Lung (tissue), 12 donors: Measurements from ENCODE around the gene CCS. TPM values are rescaled to one million over a fixed set of nuclear protein-coding genes. Genes with fewer than 3 reads are reported as not detected.

Source experiments
- ATAC-seq: fragments of 200-7000 bp; cut with Tn5 transposase; one replicate; pipeline ENCODE4 v1.9.1; 2020; ENCODE audit warnings: moderate number of reproducible peaks; ENCODE audit not compliant: insufficient read depth, low FRiP score
- DNase-seq, 3 donors: peaks; one replicate each; pipeline ENCODE4 v3.0.0-alpha.2; 2013 to 2017
- H3K27ac ChIP-seq, 2 donors: one replicate each; pipeline ENCODE4 v1.5.1; 2013; ENCODE audit warnings: mild to moderate bottlenecking in 2 of 2, moderate library complexity in 2 of 2, control low read depth in 1 of 2, inconsistent platforms in 1 of 2, low read depth in 1 of 2, low read length in 1 of 2
- H3K27me3 ChIP-seq, 3 donors: one replicate each; pipeline ENCODE4 v1.5.1; 2013; ENCODE audit warnings: low read length in 2 of 3; ENCODE audit not compliant: control insufficient read depth in 3 of 3, insufficient read depth in 3 of 3
- H3K36me3 ChIP-seq, 4 donors: one replicate each; pipeline ENCODE4 v1.5.1; 2013; ENCODE audit warnings: low read length in 4 of 4, mild to moderate bottlenecking in 1 of 4, moderate library complexity in 1 of 4; ENCODE audit not compliant: control insufficient read depth in 4 of 4, insufficient read depth in 4 of 4
- H3K4me1 ChIP-seq, 5 donors: one replicate each; pipeline ENCODE4 v1.5.1; 2013; ENCODE audit warnings: low read length in 5 of 5, mild to moderate bottlenecking in 2 of 5, moderate library complexity in 1 of 5; ENCODE audit not compliant: control insufficient read depth in 5 of 5, insufficient read depth in 5 of 5
- H3K4me3 ChIP-seq: one replicate; pipeline ENCODE4 v1.5.1; 2013; ENCODE audit warnings: mild to moderate bottlenecking, control low read depth, moderate library complexity
- H3K9ac ChIP-seq, 2 donors: one replicate each; pipeline ENCODE4 v1.5.1; 2013; ENCODE audit warnings: low read length in 2 of 2, control low read depth in 1 of 2; ENCODE audit not compliant: insufficient read depth in 1 of 2
- H3K9me3 ChIP-seq, 4 donors: one replicate each; pipeline ENCODE4 v1.5.1; 2013; ENCODE audit warnings: low read length in 3 of 4, mild to moderate bottlenecking in 1 of 4, moderate library complexity in 1 of 4; ENCODE audit not compliant: control insufficient read depth in 4 of 4, insufficient read depth in 3 of 4
- CTCF ChIP-seq: IDR thresholded peaks from 2 replicates; pipeline ENCODE4 v1.5.1; 2012; ENCODE audit warnings: mild to moderate bottlenecking; ENCODE audit errors: control extremely low read depth, extremely low read depth
- WGBS, 2 donors: extraction: QIAGEN DNeasy Blood & Tissue Kit; methylation state at CpG; one replicate each; pipeline ENCODE4 v1.1.7; 2013; 5-methylcytosine and 5-hydroxymethylcytosine counted together
- polyA plus RNA-seq, 2 donors: library from polyadenylated mRNA; stranded (reverse); fragments of 200-250 nt; gene quantifications; one replicate each; pipeline ENCODE4 v1.2.1, GENCODE V29; 2013
- total RNA-seq, 2 donors: library from RNA; depleted of rRNA in 1 of 2; stranded (reverse); fragments of >200 nt in 1 of 2; gene quantifications; one replicate each; pipeline ENCODE4 v1.2.1, GENCODE V29; 2014 to 2021
- donor health status: control.
- donor health status: control.
- donor health status: Bipolar disorder and iron deficiency.
- donor health status: healthy.
- donor health status: DM: yes; HTN: yes; CAD: no.

The CCS gene
- total and polyA plus RNA-seq, 4 donors = 32.7 to 52.2 (median 36.2) TPM

DNA sequence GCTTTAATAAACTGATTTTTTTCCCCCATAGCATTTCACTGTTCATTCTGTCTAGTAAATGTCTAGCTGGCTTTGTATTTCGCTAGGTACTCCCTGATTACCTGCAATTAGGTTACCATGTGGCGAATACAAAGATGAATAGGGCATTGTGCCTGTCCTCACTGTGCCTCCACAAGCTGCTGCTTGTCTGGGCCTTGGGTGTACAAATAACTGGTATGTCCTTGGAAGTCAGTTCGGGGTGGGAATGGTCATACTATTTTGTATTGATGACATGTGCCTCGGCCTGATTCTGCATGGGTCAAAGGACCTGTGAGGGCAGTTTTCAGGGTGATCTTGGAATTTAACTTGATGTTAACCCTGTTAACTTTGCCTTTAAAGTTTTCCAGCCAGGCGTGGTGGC lies 56.9 kb downstream of the CCS start:
- Histone ChIP-seq H3K27me3 (no peaks in the 10 kb centered on the region), H3K4me1 (peaks cover 6 to 18% (median 11%) of the 10 kb centered on the region in 5 donors), H3K36me3 (peaks cover 16 to 52% (median 28%) of the 10 kb centered on the region in 4 donors), H3K9me3 (no peaks in the 10 kb centered on the region), H3K4me3 (no peak overlapping the region), H3K27ac (no peak overlapping the region), H3K9ac (no peak overlapping the region)
- WGBS, 2 donors = 93 to 98% methylated on average over 5 of the region's 5 CpGs
- DNase-seq = no peak
- no peak for ATAC-seq
- no peak for TF ChIP-seq CTCF

GRCh38 chr11:66651016-66651415 lies 58.0 kb downstream of the CCS start:
- H3K9me3 ChIP-seq = no peaks in the 10 kb centered on the region
- H3K4me3 ChIP-seq = no peak overlapping the region
- H3K4me1 ChIP-seq = peaks cover 2 to 6% (median 6%) of the 10 kb centered on the region in 5 donors
- no peak overlapping the region for H3K9ac ChIP-seq
- no peak for ATAC-seq
- 89 to 98% methylated on average over 2 of the region's 2 CpGs for WGBS, 2 donors
- peaks cover 11 to 44% (median 22%) of the 10 kb centered on the region in 4 donors for H3K36me3 ChIP-seq
- H3K27me3 ChIP-seq = no peaks in the 10 kb centered on the region
- no peak for DNase-seq
- no peak overlapping the region for H3K27ac ChIP-seq
- no peak for TF ChIP-seq CTCF

DNA sequence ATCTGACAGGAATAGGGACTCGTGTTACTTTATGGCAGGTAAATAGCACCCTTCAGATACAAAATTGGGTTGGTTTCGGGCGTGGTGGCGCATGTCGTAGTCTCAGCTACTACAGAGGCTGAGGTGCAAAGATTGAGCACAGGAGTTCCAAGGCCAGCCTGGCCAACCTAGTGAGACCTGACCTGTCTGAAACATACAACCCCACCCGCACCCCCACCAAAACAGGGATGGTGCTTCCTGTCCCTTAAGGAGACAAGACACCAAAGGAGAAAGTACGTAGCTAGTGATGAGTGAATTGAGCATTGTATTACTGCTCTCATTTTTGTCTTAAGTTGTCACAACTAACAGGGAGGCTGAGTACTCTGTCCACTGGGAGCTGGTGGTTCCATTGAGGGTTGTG lies 59.7 kb downstream of the CCS start:
- H3K4me1 ChIP-seq = peaks cover 0 to 2% (median 0%) of the 10 kb centered on the region in 5 donors
- 94 to 95% methylated on average over 7 of the region's 7 CpGs for WGBS, 2 donors
- TF ChIP-seq CTCF = no peak
- H3K27me3 ChIP-seq = no peaks in the 10 kb centered on the region
- no peaks in the 10 kb centered on the region for H3K9me3 ChIP-seq
- ATAC-seq (no peak), DNase-seq (no peak)
- H3K4me3 ChIP-seq = no peak overlapping the region
- peaks cover 6 to 40% (median 17%) of the 10 kb centered on the region in 4 donors for H3K36me3 ChIP-seq
- H3K27ac ChIP-seq = no peak overlapping the region
- no peak overlapping the region for H3K9ac ChIP-seq

DNA sequence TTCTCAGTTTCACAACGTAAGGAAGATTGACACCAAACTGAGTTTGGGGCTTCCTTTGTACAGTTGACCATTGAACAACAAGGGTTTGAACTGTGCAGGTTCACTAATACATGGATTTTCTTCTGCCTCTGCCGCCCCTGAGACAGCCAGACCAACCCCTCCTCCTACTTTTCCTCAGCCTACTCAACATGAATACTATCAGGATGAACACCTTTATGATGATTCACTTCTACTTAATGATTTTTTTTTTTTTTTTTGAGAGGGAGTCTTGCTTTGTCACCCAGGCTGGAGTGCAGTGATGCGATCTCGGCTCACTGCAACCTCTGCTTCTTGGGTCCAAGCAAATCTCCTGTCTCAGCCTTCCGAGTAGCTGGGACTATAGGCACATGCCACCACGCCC lies 60.1 kb downstream of the CCS start:
- no peak for ATAC-seq
- Histone ChIP-seq H3K36me3 (peaks cover 6 to 40% (median 16%) of the 10 kb centered on the region in 4 donors), H3K9me3 (no peaks in the 10 kb centered on the region), H3K4me1 (peaks cover 0 to 2% (median 0%) of the 10 kb centered on the region in 5 donors), H3K4me3 (no peak overlapping the region), H3K9ac (no peak overlapping the region), H3K27me3 (no peaks in the 10 kb centered on the region), H3K27ac (no peak overlapping the region)
- no peak for DNase-seq
- 90 to 93% methylated on average over 6 of the region's 6 CpGs for WGBS, 2 donors
- TF ChIP-seq CTCF = no peak
